WTC11 (cell line): ENCODE data around the gene CLK3. TPM values are rescaled to one million over a fixed set of nuclear protein-coding genes. Genes with fewer than 3 reads are reported as not detected.

ENCODE experiments used
- ATAC-seq: fragments of 200-7000 bp; cut with Tn5 transposase; 2 replicates; pipeline ENCODE4 v1.10.0; 2021; ENCODE audit warnings: mild to moderate bottlenecking, moderate library complexity
- CTCF ChIA-PET: fragments of 300-600 bp; sonication (Branson Sonifier 250); formaldehyde crosslinking; loops from one replicate; lab custom pipeline; 2021; ENCODE audit warnings: antibody characterized with exemption; lab: Charles Lee
- POLR2A ChIA-PET: fragments of 350-600 bp; sonication (Branson Sonifier 250); formaldehyde crosslinking; loops from one replicate; lab custom pipeline; 2021; ENCODE audit warnings: antibody characterized with exemption; lab: Charles Lee
- DNase-seq: peaks from one replicate; pipeline ENCODE4 v3.0.0; 2021; ENCODE audit warnings: low spot score
- H3K27ac Mint-ChIP-seq: 2 replicates; pipeline ENCODE4 v1.8.0; 2021; ENCODE audit warnings: mixed read lengths
- H3K27me3 Mint-ChIP-seq: 2 replicates; pipeline ENCODE4 v1.8.0; 2021; ENCODE audit warnings: low read depth, mild to moderate bottlenecking, moderate library complexity, mixed read lengths
- H3K36me3 Mint-ChIP-seq: 2 replicates; pipeline ENCODE4 v1.8.0; 2021; ENCODE audit warnings: mixed read lengths
- H3K4me1 Mint-ChIP-seq: 2 replicates; pipeline ENCODE4 v1.8.0; 2022; ENCODE audit warnings: mixed read lengths
- H3K4me3 Mint-ChIP-seq: 2 replicates; pipeline ENCODE4 v1.8.0; 2021; ENCODE audit warnings: mild to moderate bottlenecking, moderate library complexity, mixed read lengths
- H3K9me3 Mint-ChIP-seq: 2 replicates; pipeline ENCODE4 v1.8.0; 2021; ENCODE audit warnings: mixed read lengths
- ATF3 ChIP-seq: sonication (generic); formaldehyde crosslinking; conservative IDR thresholded peaks from 2 replicates; pipeline ENCODE4 v1.8.1; 2022; ENCODE audit warnings: mild to moderate bottlenecking, missing genetic modification reagents
- ATF6 ChIP-seq: sonication (generic); formaldehyde crosslinking; IDR thresholded peaks from 2 replicates; pipeline ENCODE4 v1.8.1; 2023; ENCODE audit warnings: mild to moderate bottlenecking, missing genetic modification reagents
- CBFB ChIP-seq: sonication (generic); formaldehyde crosslinking; IDR thresholded peaks from 2 replicates; pipeline ENCODE4 v1.8.1; 2022; ENCODE audit warnings: mild to moderate bottlenecking, low read depth, missing genetic modification reagents
- HMGA2 ChIP-seq: fragments of 250-450 bp; sonication (Bioruptor Pico); IDR thresholded peaks from 2 replicates; pipeline ENCODE4 v1.4.0; 2021; ENCODE audit warnings: mild to moderate bottlenecking, moderate library complexity
- IRF2 ChIP-seq: sonication (generic); formaldehyde crosslinking; IDR thresholded peaks from 2 replicates; pipeline ENCODE4 v1.8.0; 2022; ENCODE audit warnings: low read depth, missing genetic modification reagents, borderline replicate concordance
- STAT6 ChIP-seq: sonication (generic); formaldehyde crosslinking; conservative IDR thresholded peaks from 2 replicates; pipeline ENCODE4 v1.8.1; 2023; ENCODE audit warnings: mild to moderate bottlenecking, low read depth, missing genetic modification reagents, moderate library complexity
- TEAD4 ChIP-seq: sonication (generic); formaldehyde crosslinking; IDR thresholded peaks from 2 replicates; pipeline ENCODE4 v1.8.0; 2022; ENCODE audit warnings: mild to moderate bottlenecking, missing genetic modification reagents
- ZBTB43 ChIP-seq: sonication (generic); formaldehyde crosslinking; IDR thresholded peaks from 2 replicates; pipeline ENCODE4 v1.8.1; 2023; ENCODE audit warnings: mild to moderate bottlenecking, missing genetic modification reagents
- ZNF121 ChIP-seq: sonication (generic); formaldehyde crosslinking; IDR thresholded peaks from 2 replicates; pipeline ENCODE4 v1.8.0; 2023; ENCODE audit warnings: missing genetic modification reagents
- ZNF263 ChIP-seq: sonication (generic); formaldehyde crosslinking; IDR thresholded peaks from 2 replicates; pipeline ENCODE4 v1.8.1; 2022; ENCODE audit warnings: low read depth, mild to moderate bottlenecking, moderate library complexity, missing genetic modification reagents
- ZNF512 ChIP-seq: sonication (generic); formaldehyde crosslinking; IDR thresholded peaks from 2 replicates; pipeline ENCODE4 v1.8.1; 2022; ENCODE audit warnings: missing genetic modification reagents, borderline replicate concordance
- ZNF671 ChIP-seq: fragments of 250-450 bp; sonication (Bioruptor Pico); IDR thresholded peaks from 2 replicates; pipeline ENCODE4 v1.8.0; 2021; ENCODE audit warnings: mild to moderate bottlenecking
- total RNA-seq: library from RNA; stranded (reverse); gene quantifications from 3 replicates; pipeline ENCODE4 v1.2.3, GENCODE V29; 2021
- TF ChIP-seq, protein P1 (sequence below): sonication (generic); formaldehyde crosslinking; IDR thresholded peaks from 2 replicates; pipeline ENCODE4 v1.8.1; 2023; ENCODE audit warnings: mild to moderate bottlenecking, moderate library complexity, missing genetic modification reagents
- TF ChIP-seq, protein P2 (sequence below): sonication (generic); formaldehyde crosslinking; IDR thresholded peaks from 2 replicates; pipeline ENCODE4 v1.8.0; 2023; ENCODE audit warnings: missing genetic modification reagents, mild to moderate bottlenecking, borderline replicate concordance

The CLK3 gene
- total RNA-seq, 1 experiment from 2014 or later, result 48.1 TPM

DNA sequence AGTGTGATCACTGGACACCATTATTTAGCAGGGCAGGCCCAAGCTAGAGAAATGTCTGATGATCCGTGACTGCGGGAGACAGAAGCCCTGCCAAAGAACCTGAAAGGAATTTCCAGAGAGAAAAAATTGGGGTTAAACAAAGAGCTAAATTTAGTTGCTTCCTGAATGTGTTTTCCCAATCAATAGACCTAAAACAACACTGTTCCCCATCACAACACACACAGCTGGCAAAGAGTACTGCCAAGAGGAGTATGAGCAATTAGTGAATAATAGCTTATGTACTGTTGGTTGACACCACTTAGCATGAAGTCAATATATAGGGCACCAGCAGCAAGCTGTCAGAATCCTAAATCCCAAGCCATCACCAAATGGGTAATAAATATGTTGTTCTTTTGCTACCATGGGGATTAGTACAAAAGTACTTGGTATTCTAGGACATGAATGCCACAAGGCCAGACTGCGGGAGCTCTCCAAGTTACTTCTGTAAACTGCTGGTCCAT lies 35.7 kb downstream of the CLK3 start:
- Mint-ChIP-seq H3K36me3 (peaks cover 18% of the 10 kb centered on the region; the same call in 1 of the 2 replicates), H3K4me1 (no peaks in the 10 kb centered on the region), H3K4me3 (no peak overlapping the region), H3K9me3 (no peaks in the 10 kb centered on the region)
- no peak for DNase-seq
- TF ChIP-seq ZNF512, result no peak
- TF ChIP-seq ZBTB43 (CRISPR knock-in tag), result no peak
- TF ChIP-seq CBFB (CRISPR knock-in tag), result no peak
- no peak for TF ChIP-seq ATF6 (CRISPR knock-in tag)
- no peak for TF ChIP-seq STAT6 (CRISPR knock-in tag)
- no peak for TF ChIP-seq TEAD4 (CRISPR knock-in tag)
- TF ChIP-seq ZNF263 (CRISPR knock-in tag), result no peak
- TF ChIP-seq, protein P1, sequence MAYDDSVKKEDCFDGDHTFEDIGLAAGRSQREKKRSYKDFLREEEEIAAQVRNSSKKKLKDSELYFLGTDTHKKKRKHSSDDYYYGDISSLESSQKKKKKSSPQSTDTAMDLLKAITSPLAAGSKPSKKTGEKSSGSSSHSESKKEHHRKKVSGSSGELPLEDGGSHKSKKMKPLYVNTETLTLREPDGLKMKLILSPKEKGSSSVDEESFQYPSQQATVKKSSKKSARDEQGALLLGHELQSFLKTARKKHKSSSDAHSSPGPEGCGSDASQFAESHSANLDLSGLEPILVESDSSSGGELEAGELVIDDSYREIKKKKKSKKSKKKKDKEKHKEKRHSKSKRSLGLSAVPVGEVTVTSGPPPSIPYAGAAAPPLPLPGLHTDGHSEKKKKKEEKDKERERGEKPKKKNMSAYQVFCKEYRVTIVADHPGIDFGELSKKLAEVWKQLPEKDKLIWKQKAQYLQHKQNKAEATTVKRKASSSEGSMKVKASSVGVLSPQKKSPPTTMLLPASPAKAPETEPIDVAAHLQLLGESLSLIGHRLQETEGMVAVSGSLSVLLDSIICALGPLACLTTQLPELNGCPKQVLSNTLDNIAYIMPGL (CRISPR knock-in tag), result no peak
- no peak for TF ChIP-seq ATF3
- TF ChIP-seq HMGA2 (CRISPR knock-in tag), result no peak
- no peak for TF ChIP-seq ZNF121 (CRISPR knock-in tag)
- no peak for TF ChIP-seq ZNF671 (CRISPR knock-in tag)
- TF ChIP-seq, protein P2, sequence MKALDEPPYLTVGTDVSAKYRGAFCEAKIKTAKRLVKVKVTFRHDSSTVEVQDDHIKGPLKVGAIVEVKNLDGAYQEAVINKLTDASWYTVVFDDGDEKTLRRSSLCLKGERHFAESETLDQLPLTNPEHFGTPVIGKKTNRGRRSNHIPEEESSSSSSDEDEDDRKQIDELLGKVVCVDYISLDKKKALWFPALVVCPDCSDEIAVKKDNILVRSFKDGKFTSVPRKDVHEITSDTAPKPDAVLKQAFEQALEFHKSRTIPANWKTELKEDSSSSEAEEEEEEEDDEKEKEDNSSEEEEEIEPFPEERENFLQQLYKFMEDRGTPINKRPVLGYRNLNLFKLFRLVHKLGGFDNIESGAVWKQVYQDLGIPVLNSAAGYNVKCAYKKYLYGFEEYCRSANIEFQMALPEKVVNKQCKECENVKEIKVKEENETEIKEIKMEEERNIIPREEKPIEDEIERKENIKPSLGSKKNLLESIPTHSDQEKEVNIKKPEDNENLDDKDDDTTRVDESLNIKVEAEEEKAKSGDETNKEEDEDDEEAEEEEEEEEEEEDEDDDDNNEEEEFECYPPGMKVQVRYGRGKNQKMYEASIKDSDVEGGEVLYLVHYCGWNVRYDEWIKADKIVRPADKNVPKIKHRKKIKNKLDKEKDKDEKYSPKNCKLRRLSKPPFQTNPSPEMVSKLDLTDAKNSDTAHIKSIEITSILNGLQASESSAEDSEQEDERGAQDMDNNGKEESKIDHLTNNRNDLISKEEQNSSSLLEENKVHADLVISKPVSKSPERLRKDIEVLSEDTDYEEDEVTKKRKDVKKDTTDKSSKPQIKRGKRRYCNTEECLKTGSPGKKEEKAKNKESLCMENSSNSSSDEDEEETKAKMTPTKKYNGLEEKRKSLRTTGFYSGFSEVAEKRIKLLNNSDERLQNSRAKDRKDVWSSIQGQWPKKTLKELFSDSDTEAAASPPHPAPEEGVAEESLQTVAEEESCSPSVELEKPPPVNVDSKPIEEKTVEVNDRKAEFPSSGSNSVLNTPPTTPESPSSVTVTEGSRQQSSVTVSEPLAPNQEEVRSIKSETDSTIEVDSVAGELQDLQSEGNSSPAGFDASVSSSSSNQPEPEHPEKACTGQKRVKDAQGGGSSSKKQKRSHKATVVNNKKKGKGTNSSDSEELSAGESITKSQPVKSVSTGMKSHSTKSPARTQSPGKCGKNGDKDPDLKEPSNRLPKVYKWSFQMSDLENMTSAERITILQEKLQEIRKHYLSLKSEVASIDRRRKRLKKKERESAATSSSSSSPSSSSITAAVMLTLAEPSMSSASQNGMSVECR (CRISPR knock-in tag), result no peak
- TF ChIP-seq IRF2 (CRISPR knock-in tag), result no peak
- TF ChIP-seq, all 79 proteins: peak for 0
- ChIA-PET CTCF (interaction anchor here (1.8 to 3.5 kb wide), 2 partner anchors 20 to 117 kb away, joined by 6 to 10 read pairs; no protein-coding TSS in a partner anchor), POLR2A (no interaction called here)
- no peak for ATAC-seq
- no peak overlapping the region for H3K27ac Mint-ChIP-seq
- H3K27me3 Mint-ChIP-seq, result no peaks in the 10 kb centered on the region
